ENCODE results near the gene SESN1.

The SESN1 gene

DNA sequence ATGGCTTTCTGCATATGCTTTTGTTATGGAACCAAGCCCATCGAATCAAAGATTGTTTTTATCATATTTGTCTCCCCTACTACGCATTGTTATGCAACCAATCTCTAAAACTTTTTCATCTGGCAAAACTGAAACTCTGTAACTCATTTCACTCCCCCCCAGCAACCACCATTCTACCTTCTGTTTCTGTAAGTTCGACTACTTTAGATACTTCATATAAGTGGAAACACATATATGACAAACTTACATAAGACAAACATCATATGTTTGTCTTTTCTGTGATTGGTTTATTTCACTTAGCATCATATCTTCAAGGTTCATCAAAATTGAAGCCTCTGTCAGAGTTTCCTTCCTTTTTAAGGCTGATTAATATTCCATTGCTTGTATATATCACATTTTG lies 35.4 kb upstream of the SESN1 start:
- TF ChIP-seq, protein P1, sequence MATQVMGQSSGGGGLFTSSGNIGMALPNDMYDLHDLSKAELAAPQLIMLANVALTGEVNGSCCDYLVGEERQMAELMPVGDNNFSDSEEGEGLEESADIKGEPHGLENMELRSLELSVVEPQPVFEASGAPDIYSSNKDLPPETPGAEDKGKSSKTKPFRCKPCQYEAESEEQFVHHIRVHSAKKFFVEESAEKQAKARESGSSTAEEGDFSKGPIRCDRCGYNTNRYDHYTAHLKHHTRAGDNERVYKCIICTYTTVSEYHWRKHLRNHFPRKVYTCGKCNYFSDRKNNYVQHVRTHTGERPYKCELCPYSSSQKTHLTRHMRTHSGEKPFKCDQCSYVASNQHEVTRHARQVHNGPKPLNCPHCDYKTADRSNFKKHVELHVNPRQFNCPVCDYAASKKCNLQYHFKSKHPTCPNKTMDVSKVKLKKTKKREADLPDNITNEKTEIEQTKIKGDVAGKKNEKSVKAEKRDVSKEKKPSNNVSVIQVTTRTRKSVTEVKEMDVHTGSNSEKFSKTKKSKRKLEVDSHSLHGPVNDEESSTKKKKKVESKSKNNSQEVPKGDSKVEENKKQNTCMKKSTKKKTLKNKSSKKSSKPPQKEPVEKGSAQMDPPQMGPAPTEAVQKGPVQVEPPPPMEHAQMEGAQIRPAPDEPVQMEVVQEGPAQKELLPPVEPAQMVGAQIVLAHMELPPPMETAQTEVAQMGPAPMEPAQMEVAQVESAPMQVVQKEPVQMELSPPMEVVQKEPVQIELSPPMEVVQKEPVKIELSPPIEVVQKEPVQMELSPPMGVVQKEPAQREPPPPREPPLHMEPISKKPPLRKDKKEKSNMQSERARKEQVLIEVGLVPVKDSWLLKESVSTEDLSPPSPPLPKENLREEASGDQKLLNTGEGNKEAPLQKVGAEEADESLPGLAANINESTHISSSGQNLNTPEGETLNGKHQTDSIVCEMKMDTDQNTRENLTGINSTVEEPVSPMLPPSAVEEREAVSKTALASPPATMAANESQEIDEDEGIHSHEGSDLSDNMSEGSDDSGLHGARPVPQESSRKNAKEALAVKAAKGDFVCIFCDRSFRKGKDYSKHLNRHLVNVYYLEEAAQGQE (IDR thresholded peaks at IDR 0.05; ENCODE audit: insufficient replicate concordance, low read depth) = no peak
- TF ChIP-seq POLR2AphosphoS5 (IDR thresholded peaks at IDR 0.05; ENCODE audit: low read depth) (no peak), GABPA (IDR thresholded peaks at IDR 0.05; ENCODE audit: low read depth) (no peak), SPI1 (IDR thresholded peaks at IDR 0.05; ENCODE audit: borderline replicate concordance, low read depth) (no peak)
- TF ChIP-seq, protein P2, sequence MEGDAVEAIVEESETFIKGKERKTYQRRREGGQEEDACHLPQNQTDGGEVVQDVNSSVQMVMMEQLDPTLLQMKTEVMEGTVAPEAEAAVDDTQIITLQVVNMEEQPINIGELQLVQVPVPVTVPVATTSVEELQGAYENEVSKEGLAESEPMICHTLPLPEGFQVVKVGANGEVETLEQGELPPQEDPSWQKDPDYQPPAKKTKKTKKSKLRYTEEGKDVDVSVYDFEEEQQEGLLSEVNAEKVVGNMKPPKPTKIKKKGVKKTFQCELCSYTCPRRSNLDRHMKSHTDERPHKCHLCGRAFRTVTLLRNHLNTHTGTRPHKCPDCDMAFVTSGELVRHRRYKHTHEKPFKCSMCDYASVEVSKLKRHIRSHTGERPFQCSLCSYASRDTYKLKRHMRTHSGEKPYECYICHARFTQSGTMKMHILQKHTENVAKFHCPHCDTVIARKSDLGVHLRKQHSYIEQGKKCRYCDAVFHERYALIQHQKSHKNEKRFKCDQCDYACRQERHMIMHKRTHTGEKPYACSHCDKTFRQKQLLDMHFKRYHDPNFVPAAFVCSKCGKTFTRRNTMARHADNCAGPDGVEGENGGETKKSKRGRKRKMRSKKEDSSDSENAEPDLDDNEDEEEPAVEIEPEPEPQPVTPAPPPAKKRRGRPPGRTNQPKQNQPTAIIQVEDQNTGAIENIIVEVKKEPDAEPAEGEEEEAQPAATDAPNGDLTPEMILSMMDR (IDR thresholded peaks at IDR 0.05; ENCODE audit: insufficient read depth, low read length) = no peak
- H3K4me3 ChIP-seq (replicated peaks; ENCODE audit: insufficient read depth, low read length) = no peak overlapping the region
- H3K27ac ChIP-seq (replicated peaks) = no peak overlapping the region
- no peak for DNase-seq (ENCODE audit: low read depth in 1 of 2, low spot score in 1 of 2)
- no peaks in the 10 kb centered on the region for H3K27me3 ChIP-seq (ENCODE audit: insufficient read depth, poor library complexity, severe bottlenecking)

DNA sequence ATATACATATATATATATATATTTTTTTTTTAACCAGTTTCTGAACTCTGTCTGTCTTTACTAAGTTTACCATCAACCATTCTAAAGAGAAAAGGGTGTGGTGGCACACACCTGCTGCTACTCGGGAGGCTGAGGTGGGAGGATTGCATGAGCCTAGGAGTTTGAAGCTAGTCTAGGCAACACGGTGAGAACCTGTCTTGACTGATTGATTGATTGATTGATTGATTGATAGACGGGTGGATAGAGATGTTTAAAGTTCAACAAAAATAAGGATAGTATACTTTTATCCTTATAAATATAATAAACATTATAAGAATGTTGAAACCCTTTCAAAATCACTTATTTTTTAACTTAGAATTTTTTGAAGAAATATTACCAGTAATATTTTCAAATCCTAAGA lies 30.9 kb upstream of the SESN1 start:
- H3K4me3 ChIP-seq (replicated peaks; ENCODE audit: insufficient read depth, low read length) = no peak overlapping the region

DNA sequence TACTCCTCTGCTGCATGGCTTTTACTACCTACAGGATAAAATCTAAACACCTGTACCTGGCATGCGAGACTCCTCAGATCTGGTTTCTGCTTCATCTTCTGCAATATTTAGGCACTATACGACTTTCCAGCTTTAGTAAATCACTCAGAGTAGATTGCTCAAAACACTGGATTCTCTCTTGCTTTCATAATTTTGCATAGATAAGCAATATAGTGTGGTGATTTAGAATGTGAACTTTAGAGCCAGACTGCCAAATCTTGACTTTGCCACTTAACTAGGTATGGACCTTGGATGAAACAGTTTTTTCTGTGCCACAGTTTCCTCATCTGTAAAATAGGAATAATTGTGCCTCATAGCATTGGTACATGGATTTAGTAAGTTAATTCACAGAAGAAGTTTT lies 29.6 kb upstream of the SESN1 start:
- TF ChIP-seq, protein P2 (IDR thresholded peaks at IDR 0.05; ENCODE audit: insufficient read depth, low read length) = no peak
- TF ChIP-seq POLR2AphosphoS5 (IDR thresholded peaks at IDR 0.05; ENCODE audit: low read depth) (no peak), GABPA (IDR thresholded peaks at IDR 0.05; ENCODE audit: low read depth) (no peak), SPI1 (IDR thresholded peaks at IDR 0.05; ENCODE audit: borderline replicate concordance, low read depth) (no peak)
- TF ChIP-seq, protein P1 (IDR thresholded peaks at IDR 0.05; ENCODE audit: insufficient replicate concordance, low read depth) = no peak
- no peaks in the 10 kb centered on the region for H3K27me3 ChIP-seq (ENCODE audit: insufficient read depth, poor library complexity, severe bottlenecking)
- no peak for DNase-seq (ENCODE audit: low read depth in 1 of 2, low spot score in 1 of 2)
- no peak overlapping the region for H3K4me3 ChIP-seq (replicated peaks; ENCODE audit: insufficient read depth, low read length)
- no peak overlapping the region for H3K27ac ChIP-seq (replicated peaks)

More for the DNA sequence above, 30.9 kb upstream of the SESN1 start:
- TF ChIP-seq, protein P2 (IDR thresholded peaks at IDR 0.05; ENCODE audit: insufficient read depth, low read length) = no peak
- TF ChIP-seq, protein P1 (IDR thresholded peaks at IDR 0.05; ENCODE audit: insufficient replicate concordance, low read depth) = no peak
- TF ChIP-seq GABPA (IDR thresholded peaks at IDR 0.05; ENCODE audit: low read depth) (no peak), SPI1 (IDR thresholded peaks at IDR 0.05; ENCODE audit: borderline replicate concordance, low read depth) (no peak), POLR2AphosphoS5 (IDR thresholded peaks at IDR 0.05; ENCODE audit: low read depth) (no peak)
- no peaks in the 10 kb centered on the region for H3K27me3 ChIP-seq (ENCODE audit: insufficient read depth, poor library complexity, severe bottlenecking)
- no peak for DNase-seq (ENCODE audit: low read depth in 1 of 2, low spot score in 1 of 2)
- no peak overlapping the region for H3K27ac ChIP-seq (replicated peaks)

Data from HL-60 (cell line).